Activated naive CD8-positive, alpha-beta T cell (primary cell): ENCODE data around the gene EXOC4.

ENCODE experiments used
- H3K27ac Mint-ChIP-seq: one replicate; pipeline ENCODE4 v1.8.0; 2021; ENCODE audit warnings: mixed read lengths
- H3K27me3 Mint-ChIP-seq: one replicate; pipeline ENCODE4 v1.8.0; 2021; ENCODE audit warnings: mixed read lengths
- H3K36me3 Mint-ChIP-seq: one replicate; pipeline ENCODE4 v1.8.0; 2021; ENCODE audit warnings: mixed read lengths
- H3K4me1 Mint-ChIP-seq: one replicate; pipeline ENCODE4 v1.8.0; 2021; ENCODE audit warnings: low read depth, mixed read lengths
- H3K4me3 Mint-ChIP-seq: one replicate; pipeline ENCODE4 v1.8.0; 2021; ENCODE audit warnings: mild to moderate bottlenecking, mixed read lengths
- H3K9me3 Mint-ChIP-seq: one replicate; pipeline ENCODE4 v1.8.0; 2021; ENCODE audit warnings: low read depth, mixed read lengths

Gene EXOC4

GRCh38 chr7:133428876-133429275 is 176.0 kb downstream of the EXOC4 start:
- Mint-ChIP-seq H3K9me3 (peaks cover 5% of the 10 kb centered on the region), H3K27me3 (no peaks in the 10 kb centered on the region), H3K4me3 (no peak overlapping the region), H3K27ac (no peak overlapping the region), H3K4me1 (peaks cover 19% of the 10 kb centered on the region), H3K36me3 (peaks cover 26% of the 10 kb centered on the region)

- H3K27ac Mint-ChIP-seq: no peak overlapping the region
- H3K9me3 Mint-ChIP-seq: peaks cover 5% of the 10 kb centered on the region
- peaks cover 24% of the 10 kb centered on the region for H3K4me1 Mint-ChIP-seq
- no peaks in the 10 kb centered on the region for H3K27me3 Mint-ChIP-seq
- peaks cover 23% of the 10 kb centered on the region for H3K36me3 Mint-ChIP-seq
- no peak overlapping the region for H3K4me3 Mint-ChIP-seq
Observed at GRCh38 chr7:133429371-133429770, 176.5 kb downstream of the EXOC4 start.

GRCh38 chr7:133431134-133431724 is 178.4 kb downstream of the EXOC4 start:
- no peak overlapping the region for H3K27ac Mint-ChIP-seq
- peaks cover 7% of the 10 kb centered on the region for H3K36me3 Mint-ChIP-seq
- H3K9me3 Mint-ChIP-seq: no peaks in the 10 kb centered on the region
- no peak overlapping the region for H3K4me3 Mint-ChIP-seq
- H3K27me3 Mint-ChIP-seq: no peaks in the 10 kb centered on the region
- peaks cover 14% of the 10 kb centered on the region for H3K4me1 Mint-ChIP-seq

GRCh38 chr7:133433165-133433812 is 180.4 kb downstream of the EXOC4 start:
- H3K27ac Mint-ChIP-seq: no peak overlapping the region

DNA sequence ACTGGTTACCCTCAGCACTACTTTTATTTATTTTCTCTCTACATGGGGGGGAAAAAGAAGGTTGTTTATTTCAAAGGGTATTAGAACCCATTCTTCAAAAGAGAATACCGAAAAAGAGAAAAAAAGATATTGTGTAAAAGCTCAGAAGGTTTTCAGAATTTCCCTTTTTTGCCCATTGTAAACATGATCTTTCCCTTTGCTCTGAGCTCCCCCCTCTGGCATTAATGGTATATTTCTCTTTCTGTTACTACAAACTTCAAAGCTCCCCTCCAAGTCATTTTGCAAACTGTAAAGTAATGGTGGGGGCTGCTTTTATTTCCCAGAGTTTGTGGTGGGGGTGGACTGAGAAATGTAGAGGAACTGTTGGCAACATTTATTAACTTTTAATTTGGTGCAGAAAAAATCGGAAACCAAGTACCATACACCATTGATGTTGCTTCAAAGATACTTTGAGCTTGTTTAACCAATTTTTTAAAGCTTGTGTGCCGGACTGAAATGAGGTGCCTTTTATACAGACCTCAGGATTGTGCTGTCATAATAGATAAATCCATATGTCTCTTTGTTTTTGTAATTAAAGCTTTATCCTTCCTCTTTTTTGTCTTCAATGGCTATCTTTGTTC is 181.5 kb downstream of the EXOC4 start:
- Mint-ChIP-seq H3K27me3 (no peaks in the 10 kb centered on the region), H3K4me3 (no peak overlapping the region), H3K27ac (no peak overlapping the region), H3K4me1 (peaks cover 6% of the 10 kb centered on the region), H3K9me3 (no peaks in the 10 kb centered on the region), H3K36me3 (peaks cover 16% of the 10 kb centered on the region)

More at GRCh38 chr7:133433165-133433812, 180.4 kb downstream of the EXOC4 start:
- Mint-ChIP-seq H3K36me3 (peaks cover 11% of the 10 kb centered on the region), H3K9me3 (no peaks in the 10 kb centered on the region), H3K4me3 (no peak overlapping the region), H3K27me3 (no peaks in the 10 kb centered on the region), H3K4me1 (peaks cover 6% of the 10 kb centered on the region)

GRCh38 chr7:133436014-133436428 is 183.1 kb downstream of the EXOC4 start:
- no peak overlapping the region for H3K4me3 Mint-ChIP-seq
- no peaks in the 10 kb centered on the region for H3K27me3 Mint-ChIP-seq
- H3K27ac Mint-ChIP-seq: no peak overlapping the region
- H3K9me3 Mint-ChIP-seq: no peaks in the 10 kb centered on the region
- H3K4me1 Mint-ChIP-seq: peaks cover 8% of the 10 kb centered on the region
- peaks cover 21% of the 10 kb centered on the region for H3K36me3 Mint-ChIP-seq

GRCh38 chr7:133437544-133437943 is 184.7 kb downstream of the EXOC4 start:
- Mint-ChIP-seq H3K4me3 (no peak overlapping the region), H3K27ac (no peak overlapping the region), H3K36me3 (peaks cover 25% of the 10 kb centered on the region), H3K27me3 (no peaks in the 10 kb centered on the region), H3K4me1 (peaks cover 8% of the 10 kb centered on the region), H3K9me3 (no peaks in the 10 kb centered on the region)

DNA sequence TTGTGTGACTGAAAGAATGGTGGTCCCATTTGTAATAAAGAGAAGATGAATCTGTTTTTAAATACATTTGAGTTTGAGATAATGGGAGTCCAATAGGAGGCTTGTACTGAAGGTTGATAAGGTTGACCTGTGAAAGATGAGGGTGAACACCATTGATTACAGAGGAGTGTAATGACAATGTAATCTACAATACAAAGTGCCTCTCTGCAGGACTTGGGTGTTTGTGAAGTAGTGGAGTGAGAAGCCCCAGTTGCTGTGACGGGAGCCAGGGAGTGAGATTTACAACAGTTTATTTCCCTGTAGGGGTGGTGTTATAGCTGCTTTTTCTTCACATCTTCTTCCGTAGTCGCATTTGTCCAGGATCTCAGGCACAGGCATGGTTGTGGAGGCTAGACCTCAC is 189.9 kb downstream of the EXOC4 start:
- H3K27ac Mint-ChIP-seq: no peak overlapping the region

DNA sequence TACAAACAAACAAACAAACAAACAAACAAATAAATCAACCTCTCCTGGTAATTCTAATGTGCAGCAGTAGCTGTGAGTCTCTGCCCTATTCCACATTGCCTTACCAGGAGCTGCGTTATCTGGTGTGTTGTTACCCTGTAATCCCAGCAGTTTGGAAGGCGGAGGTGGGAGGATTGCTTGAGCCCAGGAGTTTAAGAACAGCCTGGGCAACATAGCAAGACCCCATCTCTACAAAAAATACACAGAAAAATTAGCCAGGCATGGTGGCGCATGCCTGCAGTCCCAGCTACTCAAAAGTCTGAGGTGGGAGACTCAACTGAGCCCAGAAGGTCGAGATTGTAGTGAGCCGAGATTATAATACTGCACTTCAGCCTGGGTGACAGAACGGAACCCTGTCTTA is 192.7 kb downstream of the EXOC4 start:
- Mint-ChIP-seq H3K9me3 (no peaks in the 10 kb centered on the region), H3K4me3 (no peak overlapping the region), H3K4me1 (peaks cover 5% of the 10 kb centered on the region), H3K27me3 (no peaks in the 10 kb centered on the region), H3K36me3 (peaks cover 13% of the 10 kb centered on the region), H3K27ac (no peak overlapping the region)

More for the DNA sequence above, 189.9 kb downstream of the EXOC4 start:
- no peaks in the 10 kb centered on the region for H3K27me3 Mint-ChIP-seq
- peaks cover 2% of the 10 kb centered on the region for H3K4me1 Mint-ChIP-seq
- no peak overlapping the region for H3K4me3 Mint-ChIP-seq
- no peaks in the 10 kb centered on the region for H3K9me3 Mint-ChIP-seq
- peaks cover 22% of the 10 kb centered on the region for H3K36me3 Mint-ChIP-seq

GRCh38 chr7:133448012-133448411 is 195.1 kb downstream of the EXOC4 start:
- Mint-ChIP-seq H3K27ac (no peak overlapping the region), H3K4me1 (peaks cover 7% of the 10 kb centered on the region), H3K27me3 (no peaks in the 10 kb centered on the region), H3K36me3 (peaks cover 5% of the 10 kb centered on the region), H3K9me3 (no peaks in the 10 kb centered on the region), H3K4me3 (no peak overlapping the region)

DNA sequence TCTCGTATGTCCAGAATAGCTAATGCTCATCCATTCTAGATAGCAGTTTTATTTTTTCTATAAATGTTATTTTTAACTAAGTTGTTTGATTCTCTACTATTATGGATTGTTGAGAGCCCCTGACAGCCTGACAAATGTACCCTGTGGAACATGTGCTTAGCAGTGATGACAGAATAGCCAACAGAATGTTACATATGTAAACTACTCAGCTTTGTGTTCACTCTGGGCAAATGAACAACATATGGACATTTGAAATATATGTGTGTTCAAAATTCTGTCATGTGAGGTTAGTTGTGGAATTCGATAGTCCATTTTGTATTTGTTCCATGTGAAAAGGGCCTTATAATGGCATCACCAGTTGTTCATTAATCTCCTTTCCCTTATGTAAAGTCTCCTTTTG is 199.7 kb downstream of the EXOC4 start:
- Mint-ChIP-seq H3K27me3 (no peaks in the 10 kb centered on the region), H3K4me1 (peaks cover 7% of the 10 kb centered on the region), H3K36me3 (peaks cover 5% of the 10 kb centered on the region), H3K4me3 (no peak overlapping the region), H3K27ac (no peak overlapping the region), H3K9me3 (no peaks in the 10 kb centered on the region)

- peaks cover 15% of the 10 kb centered on the region for H3K4me1 Mint-ChIP-seq
- H3K36me3 Mint-ChIP-seq: peaks cover 23% of the 10 kb centered on the region
- H3K9me3 Mint-ChIP-seq: peaks cover 4% of the 10 kb centered on the region
Observed at GRCh38 chr7:133458688-133459087, 205.8 kb downstream of the EXOC4 start.

DNA sequence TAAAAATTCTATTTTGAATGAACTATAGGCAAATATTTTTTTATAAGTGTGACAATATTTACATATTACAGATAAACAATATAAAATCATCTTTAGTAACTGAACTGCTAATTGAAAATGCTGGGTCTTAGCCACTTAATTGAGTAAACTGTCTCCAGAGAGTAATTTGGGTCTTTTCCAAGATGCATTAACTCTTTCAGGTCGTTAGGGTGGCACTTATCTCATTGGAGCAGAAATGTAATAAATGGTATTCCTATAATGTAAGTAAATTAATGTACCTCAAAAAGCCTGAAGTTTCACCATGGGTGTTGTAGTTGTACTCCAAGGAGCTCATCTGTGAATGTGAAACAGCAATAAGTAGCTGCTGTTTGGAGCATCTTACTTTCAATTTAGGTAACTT is 208.5 kb downstream of the EXOC4 start:
- Mint-ChIP-seq H3K9me3 (peaks cover 16% of the 10 kb centered on the region), H3K27me3 (no peaks in the 10 kb centered on the region), H3K27ac (no peak overlapping the region), H3K4me3 (no peak overlapping the region), H3K4me1 (peaks cover 15% of the 10 kb centered on the region), H3K36me3 (peaks cover 40% of the 10 kb centered on the region)

More at GRCh38 chr7:133458688-133459087, 205.8 kb downstream of the EXOC4 start:
- Mint-ChIP-seq H3K27me3 (no peaks in the 10 kb centered on the region), H3K4me3 (no peak overlapping the region), H3K27ac (no peak overlapping the region)

DNA sequence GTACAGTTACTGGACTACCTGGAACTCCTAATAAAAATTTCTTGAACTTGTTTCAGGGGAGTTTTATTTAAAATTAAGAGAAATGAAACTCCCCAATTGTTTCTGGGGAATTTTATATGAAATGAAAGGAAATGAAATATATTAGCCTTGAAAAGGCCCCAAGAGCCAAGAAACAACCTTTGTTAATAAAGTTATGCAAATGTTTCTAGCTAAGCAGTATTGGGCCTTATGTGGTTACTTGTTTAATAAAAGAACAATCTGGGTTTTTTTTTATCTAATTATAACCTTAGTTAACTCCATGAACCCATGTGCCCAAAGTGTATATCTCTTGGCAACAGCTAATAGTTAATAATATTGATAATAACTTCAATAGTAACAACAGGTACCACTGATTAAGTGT is 222.8 kb downstream of the EXOC4 start:
- Mint-ChIP-seq H3K4me3 (no peak overlapping the region), H3K4me1 (peaks cover 18% of the 10 kb centered on the region), H3K27ac (no peak overlapping the region), H3K36me3 (peaks cover 27% of the 10 kb centered on the region), H3K9me3 (no peaks in the 10 kb centered on the region), H3K27me3 (no peaks in the 10 kb centered on the region)

GRCh38 chr7:133477791-133478190 is 224.9 kb downstream of the EXOC4 start:
- H3K36me3 Mint-ChIP-seq: peaks cover 27% of the 10 kb centered on the region
- H3K4me1 Mint-ChIP-seq: peaks cover 34% of the 10 kb centered on the region
- H3K27me3 Mint-ChIP-seq: no peaks in the 10 kb centered on the region
- H3K27ac Mint-ChIP-seq: no peak overlapping the region
- H3K4me3 Mint-ChIP-seq: no peak overlapping the region
- no peaks in the 10 kb centered on the region for H3K9me3 Mint-ChIP-seq
